HG03558 (cell line): ENCODE data around the gene FRMPD4.

Experiments used
- ATAC-seq: cut with Tn5 transposase; IDR thresholded peaks from one replicate; pipeline ENCODE4 v1.9.1; 2021; ENCODE audit warnings: moderate number of reproducible peaks; ENCODE audit not compliant: unreplicated experiment; ENCODE audit errors: extremely low read depth

FRMPD4 gene

DNA sequence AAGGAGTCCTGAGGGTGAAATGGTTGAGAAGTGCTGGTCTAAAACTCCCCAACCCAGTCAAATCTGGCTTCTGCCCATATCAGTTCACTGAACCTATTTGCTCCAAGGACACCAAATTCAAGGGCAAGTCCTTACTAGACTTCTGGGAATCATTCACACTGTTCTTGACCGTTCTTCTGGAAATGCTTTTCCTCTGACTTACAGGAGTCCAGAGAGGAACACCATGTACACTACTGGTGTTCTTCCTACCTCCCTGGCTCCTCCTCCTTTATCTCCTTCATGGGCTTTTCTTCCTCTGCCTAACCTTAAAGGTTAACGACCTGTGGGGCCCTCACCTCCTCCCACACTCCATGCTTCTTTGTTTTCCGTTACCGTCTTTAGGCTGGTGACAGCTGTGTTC is 281.3 kb downstream of the FRMPD4 start:
- no peak for ATAC-seq

- ATAC-seq: no peak
Measured at GRCh38 chrX:12421918-12422317, 283.6 kb downstream of the FRMPD4 start.

DNA sequence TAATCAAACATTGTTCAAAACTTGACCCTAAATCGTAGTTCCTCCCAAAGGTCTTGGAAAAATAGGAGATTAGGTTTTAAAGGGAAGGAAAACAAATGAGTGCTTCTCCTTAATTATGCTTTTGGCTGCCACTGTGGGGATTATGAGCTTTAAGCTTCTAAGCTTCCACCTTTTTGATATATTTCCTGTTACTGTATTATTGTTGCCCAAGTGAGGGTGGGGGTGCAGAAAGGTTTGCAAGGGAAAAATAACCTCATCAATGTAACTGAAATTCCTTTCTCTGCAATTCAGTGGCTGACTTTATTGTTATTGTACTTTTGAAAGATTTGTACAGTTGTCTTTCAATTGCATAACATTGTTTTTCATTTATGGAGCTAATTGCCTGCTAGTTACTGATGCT is 285.1 kb downstream of the FRMPD4 start:
- ATAC-seq: no peak

- no peak for ATAC-seq
Measured at GRCh38 chrX:12425496-12425895, 287.2 kb downstream of the FRMPD4 start.

- ATAC-seq: no peak
Measured at GRCh38 chrX:12426420-12426819, 288.1 kb downstream of the FRMPD4 start.

GRCh38 chrX:12434493-12434892 is 296.2 kb downstream of the FRMPD4 start:
- ATAC-seq: no peak

DNA sequence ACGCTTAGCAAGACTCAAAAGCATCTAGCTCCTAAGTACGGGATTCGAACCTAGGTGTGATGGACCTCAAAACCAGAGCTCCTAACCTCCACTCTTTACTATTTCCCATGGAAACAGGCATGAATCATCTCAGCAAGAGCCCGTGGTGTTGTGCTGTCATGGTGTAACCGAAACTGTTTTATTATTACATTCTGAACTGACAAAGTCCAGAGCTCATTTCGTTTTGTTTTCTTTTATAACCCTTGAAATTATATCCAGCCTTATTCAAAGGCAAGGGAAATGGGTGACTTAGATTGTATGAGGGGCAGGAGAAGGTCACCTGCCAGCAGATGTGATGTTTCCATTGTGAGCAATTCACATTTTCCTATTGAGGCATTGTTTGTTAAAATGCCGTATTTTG is 301.1 kb downstream of the FRMPD4 start:
- ATAC-seq: no peak

DNA sequence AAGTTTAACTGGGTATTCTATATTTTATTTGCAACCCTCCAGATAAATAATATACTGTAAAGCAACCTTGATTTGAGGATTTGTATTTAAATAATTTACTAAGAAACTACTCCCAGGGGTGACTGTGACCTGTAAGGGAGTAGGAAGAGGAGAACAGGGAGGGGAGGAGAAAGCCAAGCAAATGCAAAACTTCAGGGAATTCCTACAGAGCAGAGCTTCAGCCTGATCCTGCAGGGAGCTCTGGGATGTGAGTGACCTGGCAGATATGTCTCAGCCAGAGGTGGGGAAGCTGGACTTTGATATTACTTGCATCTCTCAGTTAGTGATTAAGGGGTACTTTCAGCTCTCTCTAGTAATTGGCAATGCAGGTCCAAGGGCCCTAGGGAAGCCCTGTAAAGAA is 302.0 kb downstream of the FRMPD4 start:
- no peak for ATAC-seq

GRCh38 chrX:12441381-12442128 is 303.3 kb downstream of the FRMPD4 start:
- ATAC-seq: no peak

DNA sequence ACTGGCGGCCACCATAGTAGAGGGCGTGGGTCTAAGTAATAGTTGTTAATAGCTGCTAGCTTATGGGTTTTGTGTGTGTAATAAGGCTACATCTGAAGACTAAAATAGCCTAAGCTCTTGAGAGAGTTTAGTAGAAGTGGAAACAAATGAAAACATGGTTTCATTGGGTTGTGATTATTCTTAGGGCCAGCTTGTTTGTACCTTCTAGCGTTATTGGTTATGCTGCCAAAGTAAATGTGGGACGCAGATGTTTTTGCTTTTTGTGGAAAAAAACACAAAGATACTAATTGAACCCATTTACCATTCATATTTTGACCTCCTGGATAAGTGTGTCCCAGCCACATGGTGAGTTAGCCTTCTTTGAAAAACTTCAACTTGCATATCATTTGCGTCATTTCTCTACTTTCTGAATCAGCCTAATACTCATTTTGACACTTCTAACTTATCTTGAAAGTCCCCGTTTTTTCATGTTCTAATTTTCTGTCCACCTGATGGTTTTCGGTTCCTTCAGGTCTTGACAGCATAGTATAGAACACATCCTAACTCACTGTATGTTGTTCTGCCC is 305.3 kb downstream of the FRMPD4 start:
- peak; percentile 70 for ATAC-seq

GRCh38 chrX:12446342-12447075 is 308.2 kb downstream of the FRMPD4 start:
- ATAC-seq: no peak

DNA sequence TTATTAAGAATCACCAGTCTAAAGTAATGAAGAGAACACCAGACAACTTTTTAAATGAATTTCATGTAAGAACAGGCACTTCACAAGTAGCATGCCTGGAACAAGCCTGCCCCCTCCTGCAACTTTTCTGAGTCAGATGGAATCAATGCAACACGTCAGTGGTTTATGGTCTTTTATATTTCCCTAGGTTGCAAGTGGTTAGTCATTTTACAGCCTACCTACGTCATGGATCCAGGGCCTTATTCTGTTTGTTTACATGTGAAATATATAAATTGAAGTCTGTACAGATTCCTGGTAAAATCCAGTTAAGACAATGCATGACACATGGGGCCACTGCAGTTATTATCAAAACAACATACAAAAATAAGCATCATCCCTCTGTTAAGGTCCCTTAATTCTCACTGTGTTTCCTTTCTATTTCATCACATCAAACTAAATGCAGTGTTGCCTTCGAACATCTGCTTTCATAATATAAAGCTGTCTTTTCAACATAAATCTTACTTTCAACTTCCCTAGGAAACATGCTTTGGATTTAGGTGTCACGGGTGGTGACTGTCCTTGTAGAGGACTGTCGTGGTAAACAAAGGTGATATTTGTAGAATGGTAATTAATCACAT is 309.3 kb downstream of the FRMPD4 start:
- ATAC-seq: no peak

DNA sequence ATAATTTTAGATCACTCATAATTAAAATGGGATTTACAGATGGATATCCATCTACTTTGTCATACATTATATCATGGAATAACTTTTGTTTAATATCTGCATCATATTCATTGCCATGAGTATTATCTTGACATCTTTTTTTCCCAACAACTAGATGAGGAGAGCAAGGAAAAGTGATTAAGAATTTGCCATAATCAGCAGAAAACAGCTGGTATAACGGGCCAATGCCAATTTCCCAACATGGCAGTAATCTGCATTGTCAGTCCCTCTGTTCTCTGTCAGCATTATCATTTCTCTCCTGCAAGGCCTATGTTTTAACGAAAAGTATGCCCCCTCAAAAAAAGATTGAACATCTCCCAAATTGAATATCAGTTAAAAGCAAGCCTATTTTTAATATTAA is 314.0 kb downstream of the FRMPD4 start:
- ATAC-seq: no peak

DNA sequence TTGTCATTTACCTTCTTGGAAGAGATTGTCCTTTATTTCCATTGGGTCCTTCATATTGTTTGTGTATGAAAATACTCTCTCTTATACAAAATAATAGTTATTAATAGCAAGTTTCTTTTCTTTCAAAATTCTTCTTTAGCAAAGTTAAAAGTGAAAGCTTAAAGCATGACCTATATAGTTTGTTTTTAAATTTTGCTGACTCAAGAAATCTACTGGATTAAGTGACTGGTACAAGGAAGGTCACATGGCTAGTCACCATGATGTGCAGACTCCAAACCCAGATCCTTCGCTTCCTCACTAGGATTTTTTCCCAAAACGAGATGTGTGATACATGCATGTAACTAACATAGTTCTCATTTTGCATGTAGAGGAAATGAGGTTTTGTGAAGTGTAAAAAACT is 322.7 kb downstream of the FRMPD4 start:
- ATAC-seq: no peak

DNA sequence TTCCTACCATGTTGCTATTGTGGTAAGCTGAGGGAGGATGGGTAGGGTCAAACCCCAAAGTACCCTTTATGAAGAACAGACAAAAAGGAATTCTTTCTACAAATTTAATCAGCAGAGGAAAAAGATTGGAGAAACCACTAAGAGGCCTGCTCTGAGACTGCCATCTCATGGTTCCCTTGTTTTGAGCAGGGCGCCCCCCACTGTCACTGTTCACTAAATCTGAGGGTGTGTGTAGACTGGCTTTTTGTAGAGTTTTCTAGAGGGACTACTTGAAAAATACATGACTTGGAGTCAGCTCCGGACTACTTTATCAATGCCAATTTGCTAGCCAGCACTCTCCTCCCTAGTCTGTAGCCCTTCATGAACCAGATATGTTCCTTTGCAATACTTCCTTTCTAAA is 324.8 kb downstream of the FRMPD4 start:
- ATAC-seq: no peak

DNA sequence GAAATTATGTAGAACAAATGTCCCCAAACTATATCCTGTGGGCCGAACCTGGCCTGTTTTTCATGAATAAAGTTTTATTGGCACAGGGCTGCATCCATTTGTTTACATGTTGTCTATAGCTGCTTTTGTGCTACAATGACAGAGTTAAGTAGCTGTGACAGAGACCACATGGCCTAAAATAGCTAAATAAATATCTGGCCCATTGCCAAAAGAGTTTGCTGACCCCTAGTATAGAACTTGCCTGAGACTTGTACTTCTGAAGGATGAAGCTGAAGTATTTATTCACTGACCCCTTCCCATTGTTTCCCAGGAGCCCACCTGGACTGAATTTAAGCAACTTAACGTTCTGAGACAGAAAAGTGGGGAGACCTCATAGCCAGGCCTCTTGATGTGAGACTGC is 325.6 kb downstream of the FRMPD4 start:
- no peak for ATAC-seq

- ATAC-seq: no peak
Measured at GRCh38 chrX:12467321-12467720, 329.0 kb downstream of the FRMPD4 start.

DNA sequence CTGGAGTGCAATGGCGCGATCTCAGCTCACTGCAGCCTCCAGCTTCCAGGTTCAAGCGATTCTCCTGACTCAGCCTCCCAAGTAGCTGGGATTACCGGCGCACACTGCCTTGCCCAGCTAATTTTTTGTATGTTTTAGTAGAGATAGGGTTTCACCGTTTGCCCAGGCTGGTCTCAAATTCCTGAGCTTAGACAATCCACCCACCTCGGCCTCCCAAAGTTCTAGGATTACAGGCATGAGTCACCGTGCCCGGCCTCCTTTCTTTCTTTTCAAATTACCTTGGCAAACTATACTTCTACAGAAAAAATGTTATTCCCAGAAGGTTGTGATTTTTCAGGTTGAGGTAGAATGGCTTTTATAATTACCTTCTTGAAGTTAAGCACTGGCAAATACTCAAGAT is 331.0 kb downstream of the FRMPD4 start:
- no peak for ATAC-seq

DNA sequence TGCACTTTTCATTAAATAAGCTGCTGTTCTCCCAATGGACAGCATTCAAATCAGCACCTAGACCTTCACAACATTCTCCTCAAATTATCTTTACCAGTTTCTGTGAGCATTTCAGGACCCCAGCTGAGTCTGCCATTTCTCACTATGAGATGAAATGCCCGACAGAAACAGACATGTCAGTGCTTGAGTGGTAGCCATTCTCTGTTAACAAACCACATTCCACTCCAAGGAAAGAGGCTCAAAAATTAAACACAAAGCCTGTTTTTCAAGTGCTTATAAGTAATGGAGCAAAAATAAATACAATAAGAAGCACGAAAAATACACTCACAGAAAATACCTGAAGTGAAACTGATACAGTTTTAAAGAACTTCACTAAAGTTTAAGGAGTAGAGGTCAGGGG is 332.8 kb downstream of the FRMPD4 start:
- no peak for ATAC-seq

GRCh38 chrX:12480956-12481355 is 342.7 kb downstream of the FRMPD4 start:
- no peak for ATAC-seq

- no peak for ATAC-seq
Measured at GRCh38 chrX:12488220-12488619, 349.9 kb downstream of the FRMPD4 start.
